Ascending aorta (tissue), 2 donors: Measurements from ENCODE around the gene ITIH1. TPM values are rescaled to one million over a fixed set of nuclear protein-coding genes. Genes with fewer than 3 reads are reported as not detected.

ENCODE experiments used
- DNase-seq, 2 donors: peaks; one replicate each; pipeline ENCODE4 v3.0.0-alpha.2; 2019; ENCODE audit warnings: low spot score in 2 of 2
- H3K27ac ChIP-seq, 2 donors: fragments of 200-600 bp; sonication (generic); one replicate each; pipeline ENCODE4 v1.5.1; 2016 to 2017; ENCODE audit warnings: mild to moderate bottlenecking in 1 of 2
- H3K27me3 ChIP-seq: fragments of 200-600 bp; sonication (generic); one replicate; pipeline ENCODE4 v1.5.1; 2017
- H3K36me3 ChIP-seq, 2 donors: fragments of 200-600 bp; sonication (generic); one replicate each; pipeline ENCODE4 v1.5.1; 2016
- H3K4me1 ChIP-seq, 2 donors: fragments of 200-600 bp; sonication (generic); one replicate each; pipeline ENCODE4 v1.5.1; 2016 to 2017; ENCODE audit warnings: mild to moderate bottlenecking in 1 of 2
- H3K4me3 ChIP-seq, 2 donors: fragments of 200-600 bp; sonication (generic); one replicate each; pipeline ENCODE4 v1.5.1; 2016 to 2017; ENCODE audit warnings: mild to moderate bottlenecking in 1 of 2
- H3K9me3 ChIP-seq, 2 donors: fragments of 200-600 bp; sonication (generic); one replicate each; pipeline ENCODE4 v1.5.1; 2016
- intact Hi-C: fragments of 100-400 bp; cut with DNase I; formaldehyde crosslinking; loops from one replicate; pipeline ENCODE4 v1.15.1; 2023
- total RNA-seq: library from RNA; depleted of rRNA; stranded (reverse); fragments of >200 nt; gene quantifications from one replicate; pipeline ENCODE4 v1.1.0, GENCODE V29; 2016
- TF ChIP-seq, protein P1 (sequence below), 3 experiments: fragments of 200-600 bp in 2 of 3; fragments of 450-650 bp in 1 of 3; sonication (generic) in 2 of 3; IDR thresholded peaks; one replicate each; pipeline ENCODE4 v1.5.1; 2016 to 2019; ENCODE audit warnings: antibody characterized with exemption in 3 of 3, mild to moderate bottlenecking in 1 of 3, moderate library complexity in 1 of 3

Gene ITIH1
- total RNA-seq, 1 donor from 2014 or later: 2.0 TPM

- Histone ChIP-seq H3K36me3 (no peaks in the 10 kb centered on the region), H3K27ac (no peak overlapping the region), H3K4me3 (no peak overlapping the region), H3K9me3 (no peaks in the 10 kb centered on the region), H3K4me1 (no peaks in the 10 kb centered on the region), H3K27me3 (no peaks in the 10 kb centered on the region)
- no peak for DNase-seq
- intact Hi-C loops: no loop called here
- TF ChIP-seq, protein P1, sequence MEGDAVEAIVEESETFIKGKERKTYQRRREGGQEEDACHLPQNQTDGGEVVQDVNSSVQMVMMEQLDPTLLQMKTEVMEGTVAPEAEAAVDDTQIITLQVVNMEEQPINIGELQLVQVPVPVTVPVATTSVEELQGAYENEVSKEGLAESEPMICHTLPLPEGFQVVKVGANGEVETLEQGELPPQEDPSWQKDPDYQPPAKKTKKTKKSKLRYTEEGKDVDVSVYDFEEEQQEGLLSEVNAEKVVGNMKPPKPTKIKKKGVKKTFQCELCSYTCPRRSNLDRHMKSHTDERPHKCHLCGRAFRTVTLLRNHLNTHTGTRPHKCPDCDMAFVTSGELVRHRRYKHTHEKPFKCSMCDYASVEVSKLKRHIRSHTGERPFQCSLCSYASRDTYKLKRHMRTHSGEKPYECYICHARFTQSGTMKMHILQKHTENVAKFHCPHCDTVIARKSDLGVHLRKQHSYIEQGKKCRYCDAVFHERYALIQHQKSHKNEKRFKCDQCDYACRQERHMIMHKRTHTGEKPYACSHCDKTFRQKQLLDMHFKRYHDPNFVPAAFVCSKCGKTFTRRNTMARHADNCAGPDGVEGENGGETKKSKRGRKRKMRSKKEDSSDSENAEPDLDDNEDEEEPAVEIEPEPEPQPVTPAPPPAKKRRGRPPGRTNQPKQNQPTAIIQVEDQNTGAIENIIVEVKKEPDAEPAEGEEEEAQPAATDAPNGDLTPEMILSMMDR (IDR thresholded peaks at IDR 0.05): no peak
These were observed 32.4 kb downstream of the ITIH1 start for GRCh38 chr3:52809662-52810377.

DNA sequence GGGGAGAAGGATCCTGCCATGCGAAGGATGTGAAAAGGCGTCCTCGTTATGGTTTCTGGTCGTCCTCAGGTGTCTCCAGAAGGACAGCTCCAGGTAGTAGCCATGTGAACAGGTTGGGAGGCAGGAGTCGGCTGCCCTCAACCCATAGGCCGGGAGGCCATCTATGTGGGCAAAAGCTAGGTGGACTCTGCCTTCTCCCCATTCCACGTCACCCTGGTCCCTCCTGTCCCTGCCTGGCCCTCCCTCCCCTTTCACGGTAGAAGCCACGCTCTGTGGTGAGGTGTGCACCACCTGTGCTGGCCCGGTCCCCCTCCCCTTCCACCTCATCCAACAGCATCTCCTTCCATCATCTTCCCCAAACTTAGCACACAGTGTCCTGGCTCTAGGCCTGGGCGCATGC lies 33.5 kb downstream of the ITIH1 start:
- intact Hi-C loops: no loop called here
- Histone ChIP-seq H3K9me3 (no peaks in the 10 kb centered on the region), H3K36me3 (no peaks in the 10 kb centered on the region), H3K4me3 (no peak overlapping the region), H3K4me1 (no peaks in the 10 kb centered on the region), H3K27me3 (no peaks in the 10 kb centered on the region), H3K27ac (no peak overlapping the region)
- TF ChIP-seq, protein P1 (IDR thresholded peaks at IDR 0.05): no peak
- no peak for DNase-seq

DNA sequence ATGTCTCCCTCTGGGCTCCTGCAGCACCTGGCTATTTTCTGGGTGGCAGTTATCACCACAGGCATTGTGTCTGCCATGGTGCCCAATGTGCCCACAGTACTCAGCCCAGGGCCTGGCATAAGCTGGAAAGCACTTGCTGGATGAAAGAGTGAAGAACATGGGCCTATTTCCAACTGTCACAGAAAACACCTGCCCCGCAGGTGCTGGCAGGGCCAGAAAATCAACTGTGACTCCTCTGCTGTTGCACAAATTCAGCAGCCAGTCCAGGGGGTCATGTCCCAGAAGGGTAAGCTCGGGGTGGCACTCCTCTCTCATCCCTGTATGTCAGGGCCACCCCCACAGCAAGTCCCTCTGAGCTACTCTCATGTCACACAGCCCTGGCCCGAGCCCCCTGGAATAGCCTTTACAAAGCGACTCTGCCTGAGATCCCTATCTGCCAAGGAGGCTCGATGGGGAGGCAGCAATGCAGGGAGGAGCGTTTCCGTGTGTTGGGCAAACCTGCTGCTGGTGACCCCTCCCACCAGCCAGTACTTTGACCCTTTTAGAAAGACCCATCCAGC lies 34.1 kb downstream of the ITIH1 start:
- Histone ChIP-seq H3K27ac (no peak overlapping the region), H3K4me3 (no peak overlapping the region), H3K27me3 (no peaks in the 10 kb centered on the region), H3K9me3 (no peaks in the 10 kb centered on the region), H3K36me3 (no peaks in the 10 kb centered on the region), H3K4me1 (no peaks in the 10 kb centered on the region)
- TF ChIP-seq, protein P1 (IDR thresholded peaks at IDR 0.05): no peak
- no peak for DNase-seq
- intact Hi-C loops: no loop called here

DNA sequence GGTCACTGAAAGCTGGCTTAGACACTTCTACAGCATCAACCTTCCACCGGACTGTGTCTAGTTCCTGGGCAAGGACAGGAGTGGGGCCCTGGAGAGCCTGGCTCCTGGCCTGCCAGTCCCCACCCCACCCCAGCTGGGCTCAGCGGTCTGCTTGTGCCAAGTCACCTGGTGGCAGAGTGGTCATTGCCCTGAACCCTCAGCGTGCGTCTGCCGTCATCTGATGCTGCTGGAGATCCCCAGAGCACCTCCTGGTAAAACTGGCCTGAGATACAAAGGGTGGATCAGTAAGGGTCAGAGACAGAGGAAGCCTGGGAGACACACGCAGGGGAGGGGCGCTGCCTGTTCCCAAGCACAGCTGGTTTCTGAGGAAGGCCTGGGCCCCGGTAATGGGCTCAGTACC lies 36.4 kb downstream of the ITIH1 start:
- H3K4me1 ChIP-seq: no peaks in the 10 kb centered on the region
- no peak overlapping the region for H3K27ac ChIP-seq
- no peak overlapping the region for H3K4me3 ChIP-seq
- TF ChIP-seq, protein P1 (IDR thresholded peaks at IDR 0.05): no peak
- H3K9me3 ChIP-seq: no peaks in the 10 kb centered on the region
- no peaks in the 10 kb centered on the region for H3K27me3 ChIP-seq
- H3K36me3 ChIP-seq: no peaks in the 10 kb centered on the region
- no peak for DNase-seq
- intact Hi-C loops: no loop called here

GRCh38 chr3:52816199-52816598 lies 38.8 kb downstream of the ITIH1 start:
- Histone ChIP-seq H3K27me3 (no peaks in the 10 kb centered on the region), H3K9me3 (no peaks in the 10 kb centered on the region), H3K27ac (no peak overlapping the region), H3K36me3 (peaks cover 0 to 13% of the 10 kb centered on the region in 2 donors), H3K4me1 (no peaks in the 10 kb centered on the region), H3K4me3 (no peak overlapping the region)
- TF ChIP-seq, protein P1 (IDR thresholded peaks at IDR 0.05): no peak
- DNase-seq: no peak
- intact Hi-C loops: no loop called here
